Renal pelvis (tissue), 4 donors: ENCODE results near the gene PLCG2. TPM values are rescaled to one million over a fixed set of nuclear protein-coding genes. Genes with fewer than 3 reads are reported as not detected.

Experiments
- DNase-seq: peaks from one replicate; pipeline ENCODE4 v3.0.0-alpha.2; 2013
- polyA plus RNA-seq, 3 donors: library from polyadenylated mRNA; unstranded; fragments of 120-200 nt; gene quantifications; one replicate each; pipeline ENCODE4 v1.2.1, GENCODE V29; 2013; ENCODE audit not compliant: insufficient read length in 3 of 3

The PLCG2 gene
- polyA plus RNA-seq, 3 donors, result 32.7 to 67.4 (median 37.9) TPM

DNA sequence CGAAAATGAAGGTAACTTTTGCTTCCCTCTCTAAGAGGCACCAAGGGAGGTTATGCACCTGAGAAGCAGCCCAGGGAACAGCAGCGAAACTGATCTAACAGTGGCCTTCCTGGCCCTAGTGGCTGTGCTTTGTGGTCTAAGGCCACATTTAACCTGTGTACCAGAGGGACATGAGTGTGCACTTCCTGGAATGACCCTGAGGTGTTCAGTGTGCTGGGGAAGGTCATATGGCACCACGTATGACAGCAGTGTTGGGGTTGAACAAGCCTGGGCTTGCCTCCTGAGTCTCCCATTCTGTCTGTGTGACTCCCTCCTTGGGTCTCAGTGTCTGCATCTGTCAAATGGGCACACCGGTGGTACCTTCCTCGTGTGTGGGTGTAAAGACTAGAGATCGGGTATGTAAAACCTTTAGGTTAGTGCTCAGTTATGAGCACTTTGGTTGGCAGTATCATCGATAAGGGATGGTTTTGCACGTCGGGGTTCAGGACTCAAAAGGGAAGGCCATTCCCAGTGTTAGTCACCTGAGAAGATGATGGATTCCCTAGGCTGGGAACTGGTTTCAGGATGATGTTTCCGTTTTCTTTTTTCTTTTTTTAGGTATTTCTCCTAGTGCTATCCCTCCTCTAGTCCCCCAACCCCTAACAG is 31.9 kb downstream of the PLCG2 start:
- DNase-seq, result no peak

DNA sequence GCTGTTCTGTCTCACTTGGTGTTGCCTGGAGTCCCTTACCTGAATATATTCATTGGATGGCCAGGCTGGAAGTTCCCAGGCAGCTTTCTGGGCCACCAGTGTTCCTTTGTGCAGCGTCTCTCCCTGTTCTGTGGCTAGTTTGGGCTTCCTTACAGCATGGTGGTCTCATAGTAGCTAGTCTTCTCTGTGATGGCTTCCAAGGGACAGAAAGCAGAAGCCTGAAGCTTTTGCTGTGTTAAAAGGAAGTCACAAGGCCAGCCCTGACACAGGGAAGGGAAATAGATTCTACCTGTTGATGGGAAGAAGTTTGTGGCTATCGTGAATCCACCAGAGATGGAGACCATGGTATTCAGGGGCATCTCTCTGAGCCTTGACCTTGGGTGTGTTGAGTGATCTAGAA is 34.6 kb downstream of the PLCG2 start:
- no peak for DNase-seq

DNA sequence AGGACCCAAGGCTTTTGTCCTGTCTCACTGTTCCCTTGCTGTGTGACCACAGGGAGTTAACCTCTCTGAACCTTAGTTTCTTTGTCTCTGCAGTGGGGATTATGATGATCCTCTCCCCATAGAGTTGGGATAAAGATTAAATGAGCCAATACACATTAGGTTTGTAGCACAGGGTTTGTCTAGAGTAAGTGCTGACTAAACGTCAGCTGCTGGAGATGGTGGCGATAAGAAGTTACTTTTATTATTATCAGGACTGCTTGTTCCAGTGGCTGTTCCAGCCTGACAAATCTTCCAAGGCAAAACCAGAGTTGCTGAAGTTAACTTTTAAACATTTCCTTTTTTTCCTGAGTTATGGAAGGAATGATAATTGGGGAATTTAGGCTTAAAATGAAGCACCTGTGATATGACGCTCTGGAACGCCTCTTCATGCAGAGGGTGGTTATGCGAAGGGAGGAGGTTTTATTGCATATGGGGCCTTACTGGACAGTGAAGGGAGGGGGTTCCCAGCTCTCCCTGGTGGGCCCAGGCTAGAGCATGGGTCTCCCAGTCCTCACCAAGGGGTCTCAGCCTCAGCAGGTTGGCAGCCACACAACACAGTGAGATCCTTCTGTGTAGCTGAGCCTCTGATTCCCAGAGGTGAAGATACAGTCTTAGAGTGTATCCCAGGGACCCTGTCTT is 35.8 kb downstream of the PLCG2 start:
- no peak for DNase-seq

DNA sequence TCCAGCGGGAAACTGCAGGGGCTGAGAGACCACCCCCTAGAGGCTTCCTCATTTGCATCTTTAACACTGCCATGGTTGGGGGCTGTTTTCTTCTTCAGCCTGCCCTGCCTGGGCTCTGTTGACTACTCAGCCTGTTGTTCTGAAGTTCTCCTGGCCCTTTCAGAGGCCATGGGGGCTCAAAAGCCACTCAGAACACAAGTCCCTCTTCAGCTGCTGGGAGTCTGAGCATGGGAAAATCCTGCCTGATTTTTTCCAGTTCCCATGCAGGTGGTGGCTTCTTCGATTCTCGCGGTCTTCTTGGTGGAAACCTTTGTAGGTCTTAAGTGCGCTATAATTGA is 36.3 kb downstream of the PLCG2 start:
- DNase-seq, result no peak

DNA sequence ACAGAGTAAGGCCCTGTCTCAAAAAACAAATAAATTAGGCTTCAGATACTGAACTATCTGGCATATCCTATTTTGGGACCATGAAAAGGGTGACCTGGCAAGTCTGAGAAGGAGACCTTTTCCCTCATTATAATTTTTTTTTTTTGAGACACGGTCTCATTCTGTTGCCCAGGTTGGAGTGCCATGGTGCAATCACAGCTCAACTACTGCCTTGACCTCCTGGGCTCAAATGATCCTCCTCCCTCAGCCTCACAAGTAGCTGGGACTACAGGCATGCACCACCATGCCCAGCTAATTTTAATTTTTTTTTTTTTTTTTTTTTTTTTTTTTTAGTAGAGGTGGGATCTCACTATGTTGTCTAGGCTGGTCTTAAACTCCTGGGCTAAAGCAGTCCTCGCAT is 37.3 kb downstream of the PLCG2 start:
- no peak for DNase-seq

DNA sequence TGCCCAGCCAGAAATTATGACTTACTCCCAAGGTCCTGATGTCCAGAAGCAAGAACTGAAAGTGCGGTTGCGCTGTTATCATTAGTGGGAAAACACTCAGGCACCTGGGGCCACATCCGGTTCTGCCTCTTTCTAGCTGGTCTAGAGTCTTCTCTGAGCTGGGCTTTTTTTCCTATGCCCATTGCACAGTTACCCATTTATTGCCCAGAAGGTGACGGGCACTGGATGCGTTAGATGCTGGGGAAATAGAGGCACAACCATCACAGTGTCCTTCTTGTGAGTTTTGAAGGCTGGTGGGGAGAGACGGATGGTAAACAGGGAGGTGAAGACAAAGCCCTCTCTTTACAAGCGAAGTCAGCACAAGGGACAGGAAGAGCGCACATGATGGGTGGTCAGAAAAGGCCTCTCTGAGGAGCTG is 37.7 kb downstream of the PLCG2 start:
- no peak for DNase-seq

DNA sequence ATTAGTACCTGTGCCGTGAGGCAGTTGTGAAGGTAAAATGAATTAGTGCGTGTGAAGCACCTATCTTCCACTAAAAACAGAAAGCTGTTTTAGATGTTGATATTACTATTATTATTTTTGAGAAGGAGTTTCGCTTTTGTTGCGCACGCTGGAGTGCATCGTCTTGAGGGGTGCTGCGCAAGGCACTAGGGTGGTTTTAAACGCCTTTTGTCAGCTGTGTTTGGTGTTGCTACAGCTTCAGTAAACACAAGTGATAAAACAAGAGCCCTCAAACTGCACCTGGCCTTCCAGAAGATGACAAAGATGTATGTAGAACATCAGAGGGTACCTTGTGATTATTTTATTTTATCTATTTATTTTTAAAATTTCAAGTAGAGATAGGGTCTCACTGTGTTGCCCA is 38.2 kb downstream of the PLCG2 start:
- no peak for DNase-seq

DNA sequence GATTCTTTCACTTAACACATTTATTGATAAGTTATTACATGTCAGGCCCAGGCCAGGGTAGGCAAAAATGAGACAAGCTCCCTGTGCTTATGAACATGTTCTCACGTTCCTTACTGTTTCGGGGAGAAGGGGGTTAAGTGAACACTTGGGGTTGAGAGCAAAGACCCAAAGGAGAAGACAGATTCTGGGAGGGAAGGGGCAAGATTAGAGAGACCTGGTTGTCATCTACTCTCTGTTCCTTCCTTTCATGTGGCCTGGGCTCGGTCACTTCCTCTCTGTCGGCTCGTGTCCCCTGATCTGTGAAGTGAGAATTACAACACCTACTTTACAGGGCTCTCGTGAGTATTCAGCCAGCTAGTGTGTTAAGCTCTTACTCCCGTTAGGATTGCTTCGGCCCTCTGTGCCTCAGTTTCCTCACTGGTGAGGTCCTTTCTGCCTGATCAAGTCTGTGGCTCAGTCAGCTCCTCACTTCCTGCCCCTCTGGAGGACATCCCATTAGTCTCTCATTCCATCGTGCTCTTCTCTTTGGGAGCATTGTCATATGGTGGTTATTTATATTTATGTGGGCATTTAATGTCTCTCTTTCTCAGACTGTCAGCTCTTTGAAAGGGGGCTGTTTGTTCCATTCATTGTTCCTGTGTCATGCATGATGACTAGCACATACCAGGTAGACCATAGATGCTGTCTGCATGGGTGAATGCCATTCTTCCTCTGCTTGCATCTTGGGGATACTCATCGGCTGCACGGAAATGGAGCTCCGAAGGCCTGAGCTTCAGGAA is 38.9 kb downstream of the PLCG2 start:
- DNase-seq, result no peak

DNA sequence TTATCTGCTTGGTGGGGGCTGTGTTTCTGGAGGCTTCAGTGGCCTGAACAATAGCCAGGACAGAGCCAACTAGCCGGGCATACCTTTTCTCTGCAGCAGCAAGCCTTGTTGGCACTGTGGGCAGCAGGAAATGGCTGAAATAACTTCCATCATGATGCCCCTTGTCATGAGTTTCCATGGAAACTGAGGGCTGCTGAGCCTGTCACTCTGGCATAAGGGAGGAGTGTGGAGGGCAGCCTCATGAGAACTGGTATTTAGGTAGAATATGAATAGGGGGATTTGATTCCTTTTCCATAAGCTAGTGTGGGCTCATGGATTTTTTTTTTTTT is 39.4 kb downstream of the PLCG2 start:
- no peak for DNase-seq

DNA sequence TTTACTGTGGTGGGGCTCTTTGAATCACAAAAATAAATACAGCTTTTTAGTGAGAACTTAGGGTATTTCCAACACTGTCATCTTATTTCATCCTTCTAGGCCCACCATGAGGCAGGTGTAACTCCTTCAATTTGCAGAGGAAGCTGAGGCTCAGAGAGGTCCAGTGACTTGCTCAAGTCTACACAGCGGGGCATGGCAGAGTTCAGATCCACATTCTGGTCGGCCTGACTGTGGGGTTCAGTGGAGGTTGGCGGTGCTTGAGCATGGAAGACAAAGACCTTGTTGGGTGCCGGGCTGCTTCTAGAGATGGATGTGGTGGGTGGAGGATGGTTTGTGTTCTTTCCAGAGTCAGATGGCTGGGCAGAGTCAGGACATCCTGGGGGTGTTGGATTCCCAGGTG is 39.8 kb downstream of the PLCG2 start:
- DNase-seq, result no peak

DNA sequence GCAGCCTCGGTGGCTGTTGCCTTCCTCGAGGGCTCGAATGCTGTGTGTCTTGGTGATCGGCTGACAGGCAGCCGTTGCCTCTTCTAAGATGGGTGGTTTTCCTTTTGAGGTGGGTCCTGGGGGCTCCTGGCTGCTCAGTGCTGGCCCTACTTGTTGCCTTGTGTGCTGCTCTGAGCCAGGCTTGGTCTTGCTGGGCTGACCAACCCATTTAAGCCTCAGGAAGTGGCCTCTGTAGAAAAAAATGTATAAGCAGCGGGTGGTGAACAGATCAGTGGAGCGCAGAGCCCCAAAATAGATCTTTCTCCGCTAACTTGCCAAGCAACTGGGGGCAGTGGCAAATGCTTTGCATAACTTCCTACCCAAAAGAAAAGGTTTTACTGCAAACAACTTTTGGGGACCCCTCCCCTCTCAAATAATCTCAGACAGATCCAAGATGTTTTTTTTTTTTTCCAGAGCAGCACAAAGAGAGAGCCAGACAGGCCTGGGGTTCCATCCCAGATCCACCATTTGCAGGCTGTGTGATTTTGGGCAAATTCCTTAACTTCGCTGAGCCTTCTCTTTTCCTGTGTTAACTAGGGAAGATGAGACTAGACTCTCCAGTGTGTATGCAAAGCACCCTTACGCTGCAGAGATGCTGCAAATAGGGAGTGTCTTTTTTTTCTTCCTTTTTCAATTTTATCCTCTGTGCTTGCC is 42.5 kb downstream of the PLCG2 start:
- peak; percentile 39 for DNase-seq

DNA sequence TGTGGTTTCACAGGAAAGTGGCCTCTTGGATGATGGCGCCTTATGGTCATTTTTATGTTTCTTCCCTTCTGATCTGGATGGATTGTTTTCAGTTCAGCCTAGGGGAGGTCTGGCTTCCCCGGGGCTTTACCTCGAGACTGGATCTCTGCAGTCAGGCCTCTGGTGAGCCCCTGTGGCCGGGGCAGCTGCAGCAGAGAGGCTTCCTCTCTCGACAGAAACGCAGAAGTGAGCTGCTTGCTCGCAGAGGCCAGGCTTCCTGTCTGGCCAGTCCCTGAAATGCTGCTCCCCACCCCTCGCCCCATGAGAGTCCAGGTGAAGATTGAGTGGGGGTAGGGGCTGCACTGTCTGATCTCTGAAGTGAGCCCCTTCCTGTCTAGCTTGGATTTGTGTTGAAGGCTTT is 44.0 kb downstream of the PLCG2 start:
- DNase-seq, result no peak

DNA sequence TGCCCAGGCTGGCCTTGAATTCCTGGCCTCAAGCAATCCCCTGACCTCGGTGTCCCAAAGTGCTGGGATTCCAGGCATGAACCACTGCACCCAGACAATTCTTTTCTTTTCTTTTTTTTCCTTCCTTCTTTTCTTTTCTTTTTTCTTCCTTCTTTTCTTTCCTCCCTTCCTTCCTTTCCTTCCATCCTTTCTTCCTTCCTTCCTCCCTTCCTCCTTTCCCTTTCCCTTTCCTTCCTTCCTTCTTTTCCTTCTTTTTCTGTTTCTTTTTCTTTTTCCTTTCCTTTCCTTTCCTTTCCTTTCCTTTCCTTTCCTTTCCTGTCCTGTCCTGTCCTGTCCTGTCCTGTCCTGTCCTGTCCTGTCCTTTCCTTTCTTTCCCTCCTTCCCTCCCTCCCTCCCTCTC is 44.6 kb downstream of the PLCG2 start:
- DNase-seq, result no peak

DNA sequence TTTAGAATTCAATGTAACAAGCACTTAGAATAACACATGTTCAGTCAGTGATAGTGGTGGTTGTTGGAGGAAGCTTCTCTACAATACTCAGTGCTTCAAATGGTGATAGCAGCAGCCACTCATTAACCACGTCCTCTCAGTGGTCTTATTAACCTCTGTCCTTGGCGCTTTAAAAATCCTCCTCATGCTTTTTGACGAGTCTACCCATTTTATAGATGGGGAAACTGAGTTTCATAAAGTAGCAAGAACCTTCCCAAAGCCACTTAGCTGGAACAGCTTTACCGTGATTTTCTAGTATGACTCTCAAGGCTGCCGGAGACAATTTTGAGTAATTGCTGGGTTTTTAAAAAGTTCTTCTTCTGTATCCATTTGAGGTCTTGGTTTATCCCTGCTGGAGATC is 47.4 kb downstream of the PLCG2 start:
- no peak for DNase-seq

DNA sequence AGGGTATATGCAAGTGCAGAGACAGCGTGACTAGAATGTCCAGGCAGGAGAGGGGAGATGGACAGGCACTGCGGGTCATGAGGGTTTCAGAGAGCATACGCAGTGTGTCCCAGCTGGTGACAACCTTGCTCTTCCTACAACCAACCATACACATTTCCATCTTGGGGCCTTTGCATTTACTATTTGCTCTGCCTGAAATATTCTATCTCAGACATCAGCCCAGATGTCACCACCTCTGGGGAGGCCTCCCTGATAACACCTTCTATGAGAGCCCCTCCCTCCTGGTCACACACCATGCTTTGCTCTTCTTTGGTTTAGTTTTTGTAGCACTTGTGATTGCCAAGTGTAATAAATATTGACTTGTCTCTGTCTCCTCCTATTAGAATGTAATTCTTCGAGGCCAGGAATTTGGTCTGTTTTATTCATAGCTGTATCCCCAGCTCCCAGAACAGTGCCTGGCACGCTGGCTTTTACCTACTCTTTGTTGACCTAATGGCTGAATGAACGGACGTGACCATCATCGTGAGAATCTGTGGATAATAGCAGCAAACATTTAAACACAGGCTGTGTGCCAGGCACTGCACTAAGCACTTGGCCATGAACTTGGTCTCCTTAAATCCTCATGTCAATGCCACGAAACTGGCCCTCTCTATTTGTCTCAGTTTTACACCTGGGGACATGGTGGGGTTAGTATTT is 51.9 kb downstream of the PLCG2 start:
- DNase-seq, result no peak

DNA sequence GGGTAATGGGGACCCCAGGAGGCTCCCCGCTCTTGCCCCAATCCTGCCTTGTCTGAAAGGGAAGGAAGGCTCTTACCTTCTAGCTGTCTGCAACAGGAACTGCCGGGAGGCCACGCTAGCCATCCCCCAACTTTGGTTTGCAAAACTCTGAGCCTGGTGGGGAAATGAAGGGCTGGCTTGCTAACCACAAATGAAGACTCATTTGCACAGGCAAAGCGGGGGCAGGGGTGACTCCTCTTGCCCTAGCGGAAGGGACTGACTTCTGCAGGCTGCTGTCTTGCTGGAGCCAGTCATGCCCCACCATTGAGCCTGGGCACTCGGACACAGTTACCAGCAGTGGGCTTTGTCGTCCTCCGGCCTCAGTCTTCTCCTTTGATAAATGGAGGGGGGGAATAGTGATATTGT is 52.6 kb downstream of the PLCG2 start:
- DNase-seq, result no peak

DNA sequence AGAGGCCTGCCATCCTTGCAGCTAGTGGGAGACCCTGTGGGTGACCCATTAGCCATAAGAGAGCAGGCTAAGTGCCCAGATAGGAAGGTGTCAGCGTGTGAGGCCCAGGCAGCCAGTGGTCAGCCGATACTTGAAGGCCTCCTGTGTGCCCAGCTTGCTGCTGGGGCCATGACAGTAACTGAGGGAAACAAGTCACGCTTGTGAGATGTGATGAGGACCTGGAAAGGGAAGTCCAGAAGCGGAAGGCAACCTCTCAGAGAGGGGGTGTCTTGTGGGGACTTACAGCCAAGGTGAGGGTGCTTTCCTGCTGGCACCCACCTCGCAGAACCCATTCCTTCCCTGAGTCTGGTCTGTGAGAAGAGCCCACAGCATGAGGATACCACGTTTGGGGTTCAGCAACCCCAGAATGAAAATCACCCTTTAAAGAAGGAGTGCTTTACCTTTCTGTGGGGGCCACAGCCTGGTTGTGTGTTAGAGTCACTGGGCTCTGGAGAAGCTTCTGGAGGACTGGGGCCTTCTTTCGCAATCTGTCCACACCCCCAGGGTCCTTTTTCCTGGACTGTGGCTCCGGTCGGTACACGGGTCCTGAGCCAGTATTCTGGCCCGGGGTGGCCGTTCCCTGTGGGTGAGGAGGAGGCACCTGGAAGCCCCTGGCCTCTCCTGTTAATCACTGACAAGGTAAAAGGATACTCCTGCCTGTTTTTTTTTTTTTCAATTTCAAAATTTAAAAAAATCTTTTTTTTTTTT is 53.9 kb downstream of the PLCG2 start:
- no peak for DNase-seq

DNA sequence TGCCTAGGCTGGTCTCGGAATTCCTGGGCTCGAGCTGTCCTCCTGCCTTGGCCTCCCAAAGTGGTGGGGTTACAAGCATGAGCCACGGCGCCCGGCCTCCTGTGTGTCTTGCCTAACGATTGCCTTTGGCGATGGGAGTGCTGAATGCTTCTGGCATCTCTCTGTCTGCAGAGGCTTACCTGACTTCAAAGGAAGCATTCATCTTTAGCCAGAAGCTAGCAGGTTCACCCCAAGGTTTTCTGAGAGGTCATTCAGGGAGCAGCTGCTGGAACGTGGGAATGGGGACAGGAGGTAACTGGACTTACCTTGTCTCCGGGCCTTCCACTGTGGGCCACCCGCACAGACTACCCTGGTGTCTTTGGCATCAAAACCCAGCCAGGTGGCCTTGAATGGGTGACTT is 54.7 kb downstream of the PLCG2 start:
- no peak for DNase-seq

DNA sequence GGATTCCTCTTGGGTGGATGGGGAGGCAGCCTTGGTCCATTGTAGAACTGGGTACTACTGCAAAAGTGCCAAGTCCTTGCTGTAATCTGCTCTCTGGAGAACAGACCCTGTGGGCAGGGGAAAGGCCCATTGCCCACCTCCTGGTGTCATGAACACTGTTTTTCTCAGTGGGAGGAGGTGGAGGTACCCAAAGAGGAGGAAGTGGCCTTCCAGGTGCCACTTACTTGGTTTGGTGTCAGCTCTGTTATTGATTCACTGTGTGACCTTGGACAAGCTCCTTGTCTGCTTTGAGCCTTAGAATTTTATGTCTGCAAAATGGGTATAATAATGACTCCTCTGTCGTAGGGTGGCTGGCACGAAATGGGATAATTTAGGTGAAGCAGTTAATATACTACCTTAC is 55.8 kb downstream of the PLCG2 start:
- no peak for DNase-seq

DNA sequence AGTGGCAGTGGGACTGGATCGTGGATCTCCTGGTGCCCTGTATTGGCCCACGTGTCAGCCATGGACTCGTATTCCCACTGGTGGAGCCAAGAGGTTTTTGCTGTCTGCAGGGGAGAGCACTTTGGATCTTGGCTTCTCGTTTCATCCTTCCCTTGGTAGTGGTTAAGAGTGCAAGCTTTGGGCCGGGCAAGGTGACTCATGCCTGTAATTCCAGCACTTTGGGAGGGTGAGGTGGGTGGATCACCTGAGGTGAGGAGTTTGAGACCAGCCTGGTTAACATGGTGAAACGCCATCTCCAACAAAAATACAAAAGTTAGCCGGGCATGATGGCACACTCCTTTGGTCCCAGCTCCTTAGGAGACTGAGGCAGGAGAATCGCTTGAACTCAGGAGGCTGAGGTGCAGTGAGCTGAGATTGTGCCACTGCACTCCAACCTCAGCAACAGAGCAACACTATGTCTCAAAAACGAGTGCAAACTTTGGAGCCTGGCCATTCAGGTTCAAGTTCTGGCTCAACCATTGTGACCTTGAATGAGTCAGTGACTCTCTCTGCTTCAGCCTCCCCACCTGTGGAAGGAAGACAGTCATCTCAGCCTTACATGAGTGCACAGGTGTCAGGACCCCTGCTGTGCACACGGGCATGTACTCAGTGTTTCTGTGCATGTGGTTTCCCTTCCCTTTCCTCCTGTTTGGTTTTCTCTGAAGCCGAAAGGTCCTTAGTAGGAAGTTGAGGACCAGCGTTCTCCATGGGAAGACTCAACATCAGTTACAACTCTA is 57.4 kb downstream of the PLCG2 start:
- DNase-seq, result no peak

DNA sequence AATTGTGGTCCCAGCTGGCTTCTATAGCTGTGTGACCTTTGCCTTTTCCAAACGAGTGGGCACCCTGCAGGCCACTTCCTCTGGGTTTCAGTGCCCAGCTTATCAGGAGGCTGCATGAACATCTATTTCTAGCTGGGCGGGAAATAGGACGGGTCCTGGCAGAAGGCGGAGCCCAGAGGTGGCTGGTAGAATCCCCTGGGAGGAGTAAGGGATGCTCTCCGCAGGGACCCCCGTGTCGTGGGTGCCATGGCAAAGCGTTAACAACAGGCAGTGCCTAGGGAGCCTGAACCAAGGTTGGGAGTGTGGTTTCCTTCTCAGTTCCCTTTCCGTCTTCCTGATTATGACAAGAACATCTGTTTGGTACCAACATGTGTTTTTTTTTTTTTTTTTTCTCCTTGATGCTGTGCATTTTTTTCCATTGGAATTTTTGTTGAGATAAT is 58.2 kb downstream of the PLCG2 start:
- no peak for DNase-seq
